Dendritic cell treated with granulocyte-macrophage colony-stimulating factor and Interleukin-4, amounts not matched to agents 40 ng/mL and 50 ng/mL, for 4 days (primary cell): Measurements from ENCODE around the gene DTNB.

ENCODE experiments used
- H3K27ac Mint-ChIP-seq: one replicate; pipeline ENCODE4 v1.8.0; 2022; ENCODE audit warnings: mild to moderate bottlenecking, mixed read lengths
- H3K27me3 Mint-ChIP-seq: one replicate; pipeline ENCODE4 v1.8.0; 2022; ENCODE audit warnings: mild to moderate bottlenecking, mixed read lengths
- H3K36me3 Mint-ChIP-seq: one replicate; pipeline ENCODE4 v1.8.0; 2022; ENCODE audit warnings: low read depth, mixed read lengths
- H3K4me1 Mint-ChIP-seq: one replicate; pipeline ENCODE4 v1.8.0; 2022; ENCODE audit warnings: low read depth, mixed read lengths
- H3K4me3 Mint-ChIP-seq: one replicate; pipeline ENCODE4 v1.8.0; 2022; ENCODE audit warnings: mild to moderate bottlenecking, moderate library complexity, mixed read lengths
- H3K9me3 Mint-ChIP-seq: one replicate; pipeline ENCODE4 v1.8.0; 2022; ENCODE audit warnings: mixed read lengths
- intact Hi-C: fragments of 100-400 bp; cut with micrococcal nuclease; formaldehyde crosslinking; loops from one replicate; pipeline ENCODE4 v1.15.0; 2022

DTNB gene

DNA sequence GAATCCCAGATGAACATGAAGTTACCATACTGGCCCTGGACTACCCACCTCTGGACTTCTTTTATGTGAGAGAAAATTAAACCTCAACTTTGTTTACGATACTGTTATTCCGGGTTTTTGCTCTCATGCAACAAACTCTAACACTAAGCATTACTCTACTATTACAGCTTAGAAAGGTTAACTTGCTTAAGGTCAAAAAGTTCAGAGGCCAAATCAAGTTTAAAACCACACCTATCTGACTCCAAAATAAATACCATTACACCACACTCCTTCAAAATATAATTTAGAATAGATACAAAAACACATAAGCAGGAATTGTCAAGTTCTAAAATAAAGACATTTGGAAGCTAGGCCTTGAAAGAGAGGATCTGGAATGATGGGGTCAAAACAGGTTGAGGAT is 75.0 kb downstream of the DTNB start:
- intact Hi-C loops, result no loop called here
- H3K4me3 Mint-ChIP-seq, result no peak overlapping the region
- H3K4me1 Mint-ChIP-seq, result peaks cover 38% of the 10 kb centered on the region
- no peaks in the 10 kb centered on the region for H3K36me3 Mint-ChIP-seq
- peak overlapping the region; percentile 78 for H3K27ac Mint-ChIP-seq
- H3K9me3 Mint-ChIP-seq, result no peaks in the 10 kb centered on the region
- H3K27me3 Mint-ChIP-seq, result no peaks in the 10 kb centered on the region

DNA sequence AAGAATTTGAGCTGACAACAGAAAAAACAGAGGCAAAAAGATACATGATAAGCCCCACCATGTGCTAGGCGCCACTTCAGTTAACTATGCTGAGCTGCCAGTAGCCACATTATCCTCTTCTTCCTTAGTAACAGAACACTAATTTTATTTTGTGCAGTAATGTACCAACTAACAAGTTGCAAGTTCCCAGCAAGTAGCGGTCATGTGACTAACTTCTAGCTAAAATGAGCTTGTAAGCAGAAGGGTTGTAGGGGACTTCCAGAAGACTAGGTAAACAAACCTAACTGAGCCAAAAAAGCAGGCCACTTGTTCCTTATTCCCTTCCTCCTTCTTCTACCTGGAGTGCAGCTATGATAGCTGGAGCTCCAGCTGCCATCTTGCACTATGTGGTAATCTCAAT is 75.5 kb downstream of the DTNB start:
- H3K27me3 Mint-ChIP-seq, result no peaks in the 10 kb centered on the region
- H3K4me1 Mint-ChIP-seq, result peaks cover 38% of the 10 kb centered on the region
- H3K9me3 Mint-ChIP-seq, result no peaks in the 10 kb centered on the region
- no peaks in the 10 kb centered on the region for H3K36me3 Mint-ChIP-seq
- intact Hi-C loops, result no loop called here
- H3K4me3 Mint-ChIP-seq, result no peak overlapping the region
- peak overlapping the region; percentile 78 for H3K27ac Mint-ChIP-seq

DNA sequence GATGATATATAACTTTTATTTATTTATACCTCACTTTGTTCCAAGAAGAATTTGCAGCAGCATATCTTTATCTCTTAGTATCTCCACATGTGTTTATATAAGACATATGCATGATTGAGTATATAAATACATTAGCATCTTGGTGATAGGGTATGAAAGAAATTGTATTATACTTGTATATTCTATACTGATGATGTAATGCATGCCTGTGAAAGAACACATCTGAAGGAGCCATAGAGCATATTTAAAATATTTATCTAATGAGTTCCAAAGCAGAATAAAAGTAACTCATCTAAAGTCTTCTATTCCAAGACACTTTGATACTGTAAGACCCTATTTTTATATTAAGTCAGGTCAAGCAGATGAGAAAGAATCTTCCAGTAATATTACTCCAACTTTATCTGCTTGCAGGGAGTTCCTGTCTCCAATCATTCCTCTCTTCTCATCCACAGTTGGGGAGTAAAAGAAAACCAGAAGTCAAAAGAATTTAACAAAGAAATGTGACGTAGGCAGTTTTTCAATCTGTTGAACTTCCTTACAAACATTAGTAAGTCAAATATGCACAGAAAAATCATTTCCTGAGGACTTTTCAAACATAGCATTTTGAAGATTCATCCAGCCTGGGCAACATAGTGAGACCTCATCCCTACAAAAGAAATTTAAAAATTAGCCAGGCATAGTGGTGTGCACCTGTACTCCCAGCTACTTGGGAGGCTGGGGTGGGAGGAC is 76.7 kb downstream of the DTNB start:
- H3K27me3 Mint-ChIP-seq, result no peaks in the 10 kb centered on the region
- no peak overlapping the region for H3K4me3 Mint-ChIP-seq
- no peaks in the 10 kb centered on the region for H3K9me3 Mint-ChIP-seq
- peaks cover 38% of the 10 kb centered on the region for H3K4me1 Mint-ChIP-seq
- peak overlapping the region; percentile 78 for H3K27ac Mint-ChIP-seq
- no peaks in the 10 kb centered on the region for H3K36me3 Mint-ChIP-seq
- intact Hi-C loops, result no loop called here

DNA sequence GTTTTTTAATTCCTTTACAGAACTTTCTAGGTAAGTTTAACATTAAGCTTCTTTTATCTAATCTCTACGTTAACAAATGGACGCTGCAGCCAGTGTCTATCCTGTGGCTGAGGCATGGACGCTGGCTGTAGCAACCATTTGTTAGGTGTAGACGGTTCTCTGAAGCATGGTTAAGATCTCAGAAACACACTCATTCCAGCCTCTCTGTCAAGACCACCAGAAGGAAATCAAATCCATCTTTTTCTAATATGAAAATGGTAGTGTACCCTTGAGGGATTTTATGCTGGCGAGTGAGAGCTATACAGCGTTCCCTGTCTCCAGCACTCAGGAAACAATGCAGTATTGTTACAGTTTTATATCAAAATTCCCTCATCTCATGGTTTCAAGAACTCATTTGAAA is 78.0 kb downstream of the DTNB start:
- H3K27ac Mint-ChIP-seq, result no peak overlapping the region

DNA sequence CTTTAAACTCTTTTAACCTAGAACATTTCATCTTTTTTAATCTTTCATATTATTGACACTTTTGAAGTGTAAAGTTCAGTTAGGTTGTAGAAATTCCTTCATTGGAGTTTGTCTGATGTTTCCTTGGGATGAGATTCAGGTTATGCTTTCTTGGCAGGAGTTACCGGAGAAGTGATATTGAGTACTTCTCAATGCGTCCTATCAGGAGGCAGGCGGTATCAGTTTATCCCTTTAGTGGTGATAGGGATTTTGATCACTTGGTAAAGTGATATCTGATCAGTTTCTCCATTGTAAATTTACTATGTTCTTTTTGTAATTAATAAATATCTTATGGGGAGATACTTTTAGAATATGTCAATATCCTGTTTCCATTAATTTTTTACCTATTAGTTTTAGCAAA is 78.4 kb downstream of the DTNB start:
- Mint-ChIP-seq H3K4me1 (peaks cover 41% of the 10 kb centered on the region), H3K36me3 (no peaks in the 10 kb centered on the region), H3K9me3 (no peaks in the 10 kb centered on the region), H3K4me3 (no peak overlapping the region), H3K27ac (no peak overlapping the region), H3K27me3 (no peaks in the 10 kb centered on the region)
- intact Hi-C loops, result no loop called here

More for the DNA sequence above, 78.0 kb downstream of the DTNB start:
- intact Hi-C loops, result no loop called here
- no peak overlapping the region for H3K4me3 Mint-ChIP-seq
- no peaks in the 10 kb centered on the region for H3K36me3 Mint-ChIP-seq
- no peaks in the 10 kb centered on the region for H3K9me3 Mint-ChIP-seq
- no peaks in the 10 kb centered on the region for H3K27me3 Mint-ChIP-seq
- peaks cover 37% of the 10 kb centered on the region for H3K4me1 Mint-ChIP-seq

DNA sequence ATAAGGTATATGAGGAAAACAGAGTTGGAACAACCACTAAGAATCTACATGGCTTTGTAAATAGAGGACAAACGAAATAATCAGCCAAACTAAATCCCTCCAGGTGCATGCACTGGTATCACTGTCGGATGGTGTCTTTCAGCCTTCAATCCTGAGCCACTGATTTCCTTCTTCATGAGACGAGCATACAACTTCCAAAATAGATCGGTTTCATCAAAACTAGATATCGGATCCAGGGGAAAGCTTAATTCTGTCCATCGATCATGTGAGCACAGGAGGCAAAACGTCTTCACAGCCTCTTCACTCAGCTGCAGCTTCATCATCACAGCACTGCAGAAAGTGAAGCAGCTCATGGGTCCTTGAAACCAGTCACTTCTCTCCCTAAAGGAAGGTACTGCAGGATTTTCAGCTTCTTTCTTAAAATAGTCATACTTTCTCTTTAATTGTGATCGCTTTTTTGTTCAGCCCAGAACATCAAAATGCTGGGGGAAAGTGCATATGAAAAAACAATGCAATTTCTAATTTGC is 80.5 kb downstream of the DTNB start:
- Mint-ChIP-seq H3K36me3 (no peaks in the 10 kb centered on the region), H3K27me3 (no peaks in the 10 kb centered on the region), H3K4me1 (peaks cover 34% of the 10 kb centered on the region), H3K4me3 (no peak overlapping the region), H3K9me3 (no peaks in the 10 kb centered on the region), H3K27ac (no peak overlapping the region)
- intact Hi-C loops, result no loop called here

DNA sequence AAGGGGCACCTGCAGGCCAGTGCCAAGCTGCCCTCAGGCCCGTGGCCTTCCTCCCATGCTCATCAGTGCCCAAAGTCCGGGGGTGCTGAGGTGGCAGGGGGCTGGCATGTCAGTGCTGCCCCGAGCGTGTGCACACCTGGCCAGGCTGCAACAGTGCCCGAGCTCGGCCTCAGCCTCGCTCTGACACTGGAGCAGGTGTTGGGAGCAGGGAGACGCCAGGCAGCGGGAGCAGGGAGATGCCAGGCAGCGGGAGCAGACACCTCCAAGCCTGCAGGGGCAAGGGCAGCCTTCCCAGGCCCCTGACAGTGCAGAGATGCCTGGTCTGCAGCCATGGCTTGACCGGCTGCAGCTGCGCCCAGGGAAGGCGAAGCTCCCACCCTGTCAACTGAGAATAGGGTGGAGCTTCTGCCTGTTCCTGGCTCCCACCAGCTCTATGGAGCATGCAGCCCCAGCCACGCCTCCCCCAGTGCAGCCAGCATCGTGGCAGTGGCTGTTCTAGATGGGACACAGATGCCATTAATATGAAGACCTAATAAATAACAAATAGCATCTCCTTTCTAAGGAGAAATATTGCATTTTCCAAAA is 82.4 kb downstream of the DTNB start:
- no peak overlapping the region for H3K27ac Mint-ChIP-seq
- H3K4me1 Mint-ChIP-seq, result peaks cover 36% of the 10 kb centered on the region
- no peaks in the 10 kb centered on the region for H3K27me3 Mint-ChIP-seq
- no peaks in the 10 kb centered on the region for H3K9me3 Mint-ChIP-seq
- H3K36me3 Mint-ChIP-seq, result no peaks in the 10 kb centered on the region
- intact Hi-C loops, result no loop called here
- no peak overlapping the region for H3K4me3 Mint-ChIP-seq

DNA sequence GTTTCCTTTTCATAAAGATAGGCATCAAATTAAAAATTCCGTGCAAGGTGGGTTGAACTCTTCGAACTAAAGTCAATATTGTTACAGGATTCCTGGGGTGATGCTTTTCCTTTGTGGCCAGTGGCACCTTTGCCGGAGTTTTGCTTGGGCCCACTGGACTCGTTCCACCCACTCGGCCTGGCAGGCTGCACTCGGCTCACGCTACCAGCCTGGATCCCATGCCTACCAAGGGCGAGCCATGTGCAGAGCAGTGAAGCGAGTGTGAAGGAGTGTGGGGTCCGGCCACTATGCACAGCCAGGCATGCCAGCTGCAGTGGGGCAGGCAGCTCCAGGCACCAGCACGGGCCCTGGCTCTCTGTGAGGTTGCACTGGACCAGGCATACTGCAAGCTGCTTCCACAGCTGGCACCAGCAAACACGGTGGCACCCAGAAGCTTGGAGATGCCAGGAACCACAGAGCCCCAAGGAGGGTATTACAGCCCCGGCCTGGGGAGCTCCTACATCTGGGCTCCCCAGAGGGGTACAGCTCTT is 83.6 kb downstream of the DTNB start:
- Mint-ChIP-seq H3K4me3 (no peak overlapping the region), H3K27ac (no peak overlapping the region), H3K4me1 (peaks cover 41% of the 10 kb centered on the region), H3K27me3 (no peaks in the 10 kb centered on the region), H3K9me3 (no peaks in the 10 kb centered on the region), H3K36me3 (no peaks in the 10 kb centered on the region)
- intact Hi-C loops, result no loop called here

DNA sequence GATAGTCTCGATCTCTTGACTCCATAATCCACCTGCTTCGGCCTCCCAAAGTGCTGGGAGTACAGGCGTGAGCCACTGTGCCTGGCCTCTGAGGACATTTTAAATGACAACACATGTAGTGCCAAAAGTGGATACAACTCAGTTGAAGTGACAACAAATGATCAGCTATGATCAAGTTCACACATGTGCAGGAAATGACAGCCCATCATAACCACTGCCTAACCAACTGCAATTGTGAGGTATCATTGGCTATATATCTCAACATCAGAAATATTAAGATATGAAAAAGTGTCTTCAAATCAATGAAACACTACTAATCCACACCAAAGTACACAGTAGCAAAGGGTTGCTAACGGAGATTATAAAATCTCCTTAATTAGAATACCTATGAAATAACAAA is 84.8 kb downstream of the DTNB start:
- H3K9me3 Mint-ChIP-seq, result no peaks in the 10 kb centered on the region
- no peak overlapping the region for H3K27ac Mint-ChIP-seq
- no peak overlapping the region for H3K4me3 Mint-ChIP-seq
- intact Hi-C loops, result no loop called here
- H3K4me1 Mint-ChIP-seq, result peaks cover 44% of the 10 kb centered on the region
- H3K27me3 Mint-ChIP-seq, result no peaks in the 10 kb centered on the region
- no peaks in the 10 kb centered on the region for H3K36me3 Mint-ChIP-seq

DNA sequence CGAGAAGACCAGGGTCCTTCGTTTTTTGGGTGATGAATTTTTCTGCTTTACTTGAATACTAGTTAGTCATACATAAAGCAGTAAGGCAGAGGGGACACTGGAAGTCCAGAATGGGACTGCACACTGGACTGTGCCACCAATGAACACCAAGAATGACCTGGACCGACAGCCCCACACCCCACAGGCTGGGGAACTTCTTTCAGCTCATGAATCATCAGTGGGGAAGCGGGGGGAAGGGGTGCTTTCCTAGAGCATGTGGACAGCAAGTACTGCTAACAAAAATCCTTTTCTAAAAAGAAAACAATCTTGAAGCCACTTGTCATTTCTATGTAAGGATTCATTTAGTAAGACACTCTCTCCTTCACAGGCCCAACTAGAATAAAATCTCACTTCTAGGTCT is 86.0 kb downstream of the DTNB start:
- Mint-ChIP-seq H3K4me3 (no peak overlapping the region), H3K27me3 (no peaks in the 10 kb centered on the region), H3K27ac (peak overlapping the region; percentile 57), H3K4me1 (peaks cover 50% of the 10 kb centered on the region), H3K9me3 (no peaks in the 10 kb centered on the region), H3K36me3 (no peaks in the 10 kb centered on the region)
- intact Hi-C loops, result no loop called here

DNA sequence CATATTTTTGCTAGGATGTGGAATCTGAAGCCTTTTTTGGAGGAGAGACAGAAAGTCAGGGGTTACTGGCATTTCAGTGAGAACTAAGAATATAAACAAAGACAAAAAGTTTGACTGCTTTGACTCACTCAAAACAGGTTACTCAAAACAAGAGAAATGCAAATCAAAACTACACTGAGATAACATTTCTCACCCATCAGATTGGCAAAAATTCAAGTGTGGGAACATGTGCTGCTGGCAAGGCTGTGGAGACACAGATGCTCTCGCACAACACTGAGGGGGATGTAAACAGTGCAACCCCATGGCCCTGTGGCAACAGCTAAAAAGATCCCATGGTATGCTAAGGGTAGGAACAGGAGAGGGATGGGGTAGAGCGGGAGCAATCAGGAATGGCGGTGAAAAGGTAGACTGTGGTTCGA is 86.6 kb downstream of the DTNB start:
- no peaks in the 10 kb centered on the region for H3K27me3 Mint-ChIP-seq
- no peak overlapping the region for H3K4me3 Mint-ChIP-seq
- no peaks in the 10 kb centered on the region for H3K9me3 Mint-ChIP-seq
- no peaks in the 10 kb centered on the region for H3K36me3 Mint-ChIP-seq
- intact Hi-C loops, result no loop called here
- H3K4me1 Mint-ChIP-seq, result peaks cover 56% of the 10 kb centered on the region
- H3K27ac Mint-ChIP-seq, result peak overlapping the region; percentile 57

DNA sequence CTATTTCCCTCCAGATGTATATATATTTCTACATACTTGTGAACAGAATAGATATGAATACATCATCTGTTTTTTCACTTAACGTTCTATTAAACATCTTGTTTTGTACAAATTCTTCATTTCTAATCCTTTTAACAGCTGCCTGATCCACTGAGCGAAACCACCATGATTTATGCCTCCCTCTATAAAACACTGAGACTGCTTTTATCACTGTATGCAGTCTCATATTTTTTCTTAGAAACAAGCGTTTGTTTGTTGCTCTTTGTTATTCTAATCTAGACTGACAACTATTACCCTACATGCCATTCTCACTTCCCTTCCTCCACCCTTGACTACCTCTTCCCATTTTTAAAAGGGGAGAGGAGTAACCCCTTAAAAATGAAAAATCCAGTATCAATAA is 88.2 kb downstream of the DTNB start:
- peak overlapping the region; percentile 80 for H3K27ac Mint-ChIP-seq
- no peaks in the 10 kb centered on the region for H3K9me3 Mint-ChIP-seq
- H3K4me1 Mint-ChIP-seq, result peaks cover 52% of the 10 kb centered on the region
- intact Hi-C loops, result no loop called here
- H3K27me3 Mint-ChIP-seq, result no peaks in the 10 kb centered on the region
- no peaks in the 10 kb centered on the region for H3K36me3 Mint-ChIP-seq
- H3K4me3 Mint-ChIP-seq, result no peak overlapping the region

DNA sequence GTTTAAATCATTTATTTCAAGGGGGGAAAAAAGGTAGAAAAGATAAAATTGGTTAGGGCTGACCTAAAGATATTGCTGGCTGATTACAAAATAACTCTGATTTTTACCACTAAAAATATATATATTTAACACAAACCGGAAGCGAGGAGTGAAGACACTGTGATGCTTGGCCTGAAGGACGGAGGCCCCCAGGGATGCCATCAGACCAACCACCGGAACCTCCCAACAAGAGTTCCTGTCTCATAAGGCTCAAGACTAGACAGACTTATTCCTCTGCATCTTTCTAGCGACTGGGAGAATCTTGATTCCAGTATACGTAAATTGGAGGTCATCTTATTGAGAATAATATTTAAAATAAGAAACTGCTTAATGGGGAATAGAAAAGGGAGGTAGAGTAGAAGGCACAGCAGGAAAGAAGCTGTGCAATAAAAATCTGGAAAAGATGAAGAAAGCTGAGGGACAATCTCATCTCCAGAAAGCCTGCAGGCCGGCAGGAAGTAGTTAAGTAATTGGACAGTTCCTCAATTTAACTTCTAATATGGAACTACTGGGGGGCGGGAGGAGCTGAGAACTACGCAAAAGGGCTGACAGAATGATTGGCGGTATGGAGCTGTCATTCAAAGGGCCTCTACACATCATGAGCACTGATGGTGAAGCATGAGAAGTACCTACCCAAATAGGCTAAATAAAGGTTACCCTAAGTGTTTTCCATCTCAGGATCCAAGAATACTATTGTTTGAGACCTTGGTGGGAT is 91.1 kb downstream of the DTNB start:
- H3K36me3 Mint-ChIP-seq, result no peaks in the 10 kb centered on the region
- H3K4me3 Mint-ChIP-seq, result peak overlapping the region; percentile 20
- no peaks in the 10 kb centered on the region for H3K9me3 Mint-ChIP-seq
- H3K4me1 Mint-ChIP-seq, result peaks cover 37% of the 10 kb centered on the region
- intact Hi-C loops, result no loop called here
- H3K27ac Mint-ChIP-seq, result peak overlapping the region; percentile 45
- H3K27me3 Mint-ChIP-seq, result no peaks in the 10 kb centered on the region

DNA sequence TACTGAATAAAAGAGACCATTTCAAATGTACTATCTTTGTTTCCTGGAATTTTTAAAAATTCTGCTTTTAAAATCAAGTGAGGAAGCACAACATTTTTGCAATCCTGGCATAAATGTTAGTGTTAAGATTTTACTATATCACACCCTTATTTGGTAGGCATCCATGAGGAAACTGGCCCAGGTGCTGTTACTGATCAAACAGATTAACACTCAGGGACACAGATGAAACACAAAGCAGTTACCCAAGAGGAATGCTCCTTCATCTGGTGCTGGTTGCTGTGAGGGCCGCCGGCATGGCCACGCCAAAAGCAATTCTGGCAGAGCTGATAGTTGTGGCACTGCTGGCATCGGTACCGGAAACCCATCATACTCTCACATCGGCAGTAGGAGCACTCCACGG is 96.8 kb downstream of the DTNB start:
- Mint-ChIP-seq H3K9me3 (no peaks in the 10 kb centered on the region), H3K4me3 (no peak overlapping the region), H3K27me3 (no peaks in the 10 kb centered on the region)

More for the DNA sequence above, 96.8 kb downstream of the DTNB start:
- H3K36me3 Mint-ChIP-seq, result peaks cover 7% of the 10 kb centered on the region
- intact Hi-C loops, result no loop called here
- H3K4me1 Mint-ChIP-seq, result peaks cover 16% of the 10 kb centered on the region
- no peak overlapping the region for H3K27ac Mint-ChIP-seq
